Measurements from ENCODE around the gene RASGRP4.

GRCh38 chr19:38383743-38384142 lies 42.3 kb downstream of the RASGRP4 start:
- TF ChIP-seq, protein P1, sequence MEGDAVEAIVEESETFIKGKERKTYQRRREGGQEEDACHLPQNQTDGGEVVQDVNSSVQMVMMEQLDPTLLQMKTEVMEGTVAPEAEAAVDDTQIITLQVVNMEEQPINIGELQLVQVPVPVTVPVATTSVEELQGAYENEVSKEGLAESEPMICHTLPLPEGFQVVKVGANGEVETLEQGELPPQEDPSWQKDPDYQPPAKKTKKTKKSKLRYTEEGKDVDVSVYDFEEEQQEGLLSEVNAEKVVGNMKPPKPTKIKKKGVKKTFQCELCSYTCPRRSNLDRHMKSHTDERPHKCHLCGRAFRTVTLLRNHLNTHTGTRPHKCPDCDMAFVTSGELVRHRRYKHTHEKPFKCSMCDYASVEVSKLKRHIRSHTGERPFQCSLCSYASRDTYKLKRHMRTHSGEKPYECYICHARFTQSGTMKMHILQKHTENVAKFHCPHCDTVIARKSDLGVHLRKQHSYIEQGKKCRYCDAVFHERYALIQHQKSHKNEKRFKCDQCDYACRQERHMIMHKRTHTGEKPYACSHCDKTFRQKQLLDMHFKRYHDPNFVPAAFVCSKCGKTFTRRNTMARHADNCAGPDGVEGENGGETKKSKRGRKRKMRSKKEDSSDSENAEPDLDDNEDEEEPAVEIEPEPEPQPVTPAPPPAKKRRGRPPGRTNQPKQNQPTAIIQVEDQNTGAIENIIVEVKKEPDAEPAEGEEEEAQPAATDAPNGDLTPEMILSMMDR (IDR thresholded peaks at IDR 0.05), result no peak
- TF ChIP-seq, protein P2, sequence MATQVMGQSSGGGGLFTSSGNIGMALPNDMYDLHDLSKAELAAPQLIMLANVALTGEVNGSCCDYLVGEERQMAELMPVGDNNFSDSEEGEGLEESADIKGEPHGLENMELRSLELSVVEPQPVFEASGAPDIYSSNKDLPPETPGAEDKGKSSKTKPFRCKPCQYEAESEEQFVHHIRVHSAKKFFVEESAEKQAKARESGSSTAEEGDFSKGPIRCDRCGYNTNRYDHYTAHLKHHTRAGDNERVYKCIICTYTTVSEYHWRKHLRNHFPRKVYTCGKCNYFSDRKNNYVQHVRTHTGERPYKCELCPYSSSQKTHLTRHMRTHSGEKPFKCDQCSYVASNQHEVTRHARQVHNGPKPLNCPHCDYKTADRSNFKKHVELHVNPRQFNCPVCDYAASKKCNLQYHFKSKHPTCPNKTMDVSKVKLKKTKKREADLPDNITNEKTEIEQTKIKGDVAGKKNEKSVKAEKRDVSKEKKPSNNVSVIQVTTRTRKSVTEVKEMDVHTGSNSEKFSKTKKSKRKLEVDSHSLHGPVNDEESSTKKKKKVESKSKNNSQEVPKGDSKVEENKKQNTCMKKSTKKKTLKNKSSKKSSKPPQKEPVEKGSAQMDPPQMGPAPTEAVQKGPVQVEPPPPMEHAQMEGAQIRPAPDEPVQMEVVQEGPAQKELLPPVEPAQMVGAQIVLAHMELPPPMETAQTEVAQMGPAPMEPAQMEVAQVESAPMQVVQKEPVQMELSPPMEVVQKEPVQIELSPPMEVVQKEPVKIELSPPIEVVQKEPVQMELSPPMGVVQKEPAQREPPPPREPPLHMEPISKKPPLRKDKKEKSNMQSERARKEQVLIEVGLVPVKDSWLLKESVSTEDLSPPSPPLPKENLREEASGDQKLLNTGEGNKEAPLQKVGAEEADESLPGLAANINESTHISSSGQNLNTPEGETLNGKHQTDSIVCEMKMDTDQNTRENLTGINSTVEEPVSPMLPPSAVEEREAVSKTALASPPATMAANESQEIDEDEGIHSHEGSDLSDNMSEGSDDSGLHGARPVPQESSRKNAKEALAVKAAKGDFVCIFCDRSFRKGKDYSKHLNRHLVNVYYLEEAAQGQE (IDR thresholded peaks at IDR 0.05; ENCODE audit: insufficient read depth in 1 of 2, low read depth in 2 of 2, low read length in 1 of 2), result no peak
